Measurements from ENCODE around the gene RASGRF1.

GRCh38 chr15:79023546-79023890 lies 67.1 kb downstream of the RASGRF1 start:
- no peak for TF ChIP-seq CTCF (IDR thresholded peaks at IDR 0.05 in 8 of 11, conservative IDR thresholded peaks at IDR 0.05 in 3 of 11)
- TF ChIP-seq POLR2A (IDR thresholded peaks at IDR 0.05) = no peak

Data from spleen (tissue), 7 donors.